ENCODE data around the gene DENND10.
A peak's percentile ranks its signal among the peaks of the same experiment; 100 is the strongest.
"Not testable (repeated sequence)": the region's sequence is repeated elsewhere in the genome, so short reads cannot be mapped to it uniquely, and the experiment has no call there.

The DENND10 gene

GRCh38 chr10:119100434-119101238 lies 3.3 kb upstream of the DENND10 start:
- DNase-seq, result no peak

GRCh38 chr10:119101366-119102098 lies 2.4 kb upstream of the DENND10 start:
- no peak for DNase-seq

DNA sequence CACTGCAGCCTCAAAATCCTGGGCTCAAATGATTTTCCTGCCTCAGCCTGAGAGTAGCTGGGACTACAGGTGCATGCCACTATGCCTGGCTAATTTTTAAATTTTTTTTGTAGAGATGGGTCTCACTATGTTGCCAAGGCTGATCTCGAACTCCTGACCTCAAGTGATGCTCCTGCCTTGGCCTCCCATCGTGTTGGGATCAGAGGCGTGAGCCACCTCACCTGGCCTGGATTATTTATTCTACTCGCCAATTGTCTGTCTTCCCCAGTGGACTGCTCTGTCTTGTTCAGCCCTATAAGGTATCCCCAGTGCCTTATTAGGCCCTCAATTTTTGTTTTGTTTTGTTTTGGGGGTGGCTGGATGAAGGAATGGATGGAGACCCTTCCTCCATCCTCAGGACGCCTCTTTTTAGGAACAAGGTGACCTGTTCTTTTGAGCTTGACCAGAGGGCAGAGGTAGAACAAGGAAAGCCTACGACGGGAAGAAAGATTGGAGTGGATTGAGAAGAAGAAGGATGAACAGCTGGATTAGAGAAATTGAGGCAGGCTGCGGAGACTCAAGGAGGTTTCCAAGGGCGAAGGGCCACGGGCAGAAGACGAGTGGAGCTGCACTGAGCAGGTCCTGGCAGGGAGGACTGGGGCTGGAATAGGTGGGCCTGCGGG lies 541 bp upstream of the DENND10 start:
- no peak for DNase-seq

DNA sequence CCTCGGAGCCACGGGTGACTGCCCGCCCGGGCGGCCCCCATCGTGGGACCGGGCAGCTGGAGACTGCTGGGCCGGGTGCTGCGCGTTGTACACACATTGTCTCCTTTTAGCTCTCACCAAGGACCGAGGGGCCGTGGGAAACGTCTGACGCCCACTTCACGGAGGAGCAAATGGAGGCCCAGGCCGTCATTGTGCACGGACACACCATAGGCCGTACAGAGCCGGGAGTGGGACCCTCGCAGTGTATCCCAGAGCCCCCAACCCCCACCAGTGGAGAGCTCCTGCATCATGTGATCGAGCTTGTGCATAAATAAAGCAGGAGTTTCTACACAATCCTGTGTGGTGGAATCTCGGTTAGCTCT lies 722 bp downstream of the DENND10 start:
- no peak for DNase-seq

DNA sequence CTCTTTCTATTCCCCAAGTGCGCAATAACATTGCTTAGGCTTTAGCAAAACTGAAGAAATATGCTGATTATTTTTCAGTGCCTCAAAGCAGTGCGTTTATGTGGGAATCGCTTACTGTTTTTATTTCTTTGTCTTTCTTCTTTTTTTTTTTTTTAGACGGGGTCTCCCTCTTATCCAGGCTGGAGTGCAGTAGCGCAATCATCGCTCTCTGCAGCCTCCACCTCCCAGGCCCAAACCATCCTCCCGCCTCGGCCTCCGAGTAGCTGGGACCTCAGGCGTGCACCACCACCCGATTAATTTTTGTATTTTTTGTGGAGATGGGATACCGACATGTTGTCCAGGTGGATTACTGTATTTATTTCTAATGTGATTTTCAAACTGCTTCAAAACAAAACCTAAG lies 1.2 kb downstream of the DENND10 start:
- no peak for DNase-seq

DNA sequence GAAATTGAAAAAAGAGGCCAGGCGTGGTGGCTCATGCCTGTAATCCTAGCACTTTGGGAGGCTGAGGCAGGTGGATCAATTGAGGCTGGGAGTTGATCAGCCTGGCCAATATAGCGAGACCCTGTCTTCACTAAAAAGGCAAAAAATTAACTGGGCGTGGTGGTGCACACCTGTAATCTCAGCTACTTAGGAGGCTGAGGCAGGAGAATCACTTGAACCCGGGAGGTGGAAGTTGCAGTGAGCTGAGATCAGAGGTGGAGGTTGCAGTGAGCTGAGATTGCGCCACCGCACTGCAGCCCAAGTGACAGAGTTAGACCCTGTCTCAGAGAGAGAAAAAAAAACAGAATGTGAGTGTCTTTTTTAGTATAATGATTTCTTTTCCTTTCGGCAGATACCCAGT lies 2.0 kb downstream of the DENND10 start:
- DNase-seq, result not testable (repeated sequence)

DNA sequence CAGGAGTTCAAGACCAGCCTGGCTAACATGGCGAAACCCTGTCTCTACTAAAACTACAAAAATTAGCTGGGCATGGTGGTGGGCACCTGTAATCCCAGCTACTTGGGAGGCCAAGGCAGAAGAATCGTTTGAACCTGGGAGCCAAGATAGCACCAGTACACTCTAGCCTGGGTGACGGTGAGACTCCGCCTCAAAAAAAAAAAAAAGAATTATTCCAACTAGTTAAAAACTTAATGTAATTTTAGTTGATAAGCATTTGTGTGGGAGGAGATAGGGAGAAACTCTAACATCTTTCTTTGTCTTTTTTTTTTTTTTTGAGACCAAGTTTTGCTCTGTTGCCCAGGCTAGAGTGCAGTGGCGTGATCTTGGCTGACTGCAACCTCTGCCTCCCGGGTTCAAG lies 3.2 kb downstream of the DENND10 start:
- DNase-seq, result not testable (repeated sequence)

DNA sequence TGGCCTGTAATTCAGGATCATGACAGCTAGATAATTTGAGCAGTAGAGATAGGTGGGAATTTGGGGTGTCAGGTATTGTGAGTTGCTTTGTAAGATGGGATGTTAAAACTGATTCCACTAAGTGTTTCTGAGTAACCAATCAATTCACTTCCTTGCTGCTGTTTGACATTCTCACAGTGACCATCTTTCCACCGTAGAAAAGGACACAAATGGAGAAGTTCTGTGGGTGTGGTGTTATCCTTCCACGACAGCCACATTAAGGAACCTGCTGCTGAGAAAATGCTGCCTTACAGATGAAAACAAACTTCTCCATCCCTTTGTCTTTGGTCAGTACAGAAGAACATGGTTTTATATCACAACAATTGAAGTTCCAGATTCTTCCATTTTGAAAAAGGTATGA lies 3.9 kb downstream of the DENND10 start:
- peak; percentile 65 for DNase-seq

DNA sequence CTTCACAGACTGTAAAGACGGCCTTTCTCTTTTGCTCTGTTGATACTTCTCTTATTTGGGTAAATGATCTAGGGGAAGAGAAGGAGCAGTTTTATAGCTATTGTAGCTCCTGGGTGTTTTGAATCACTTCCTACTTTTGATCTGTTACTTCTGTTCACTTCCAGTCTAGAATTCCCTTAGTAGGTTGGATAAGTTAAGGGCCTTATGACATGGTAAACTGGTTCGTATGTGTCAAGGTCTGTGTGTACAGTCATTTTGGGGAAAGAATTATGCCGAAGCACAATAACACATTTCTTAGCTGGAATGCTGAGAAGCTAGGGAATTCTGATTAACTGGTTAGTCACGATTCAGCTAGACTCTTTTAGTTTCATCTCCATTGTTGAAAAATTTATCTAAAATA lies 8.1 kb downstream of the DENND10 start:
- DNase-seq, result peak; percentile 58

GRCh38 chr10:119113751-119114732 lies 10.1 kb downstream of the DENND10 start:
- DNase-seq, result peak; percentile 84

GRCh38 chr10:119115926-119116325 lies 12.0 kb downstream of the DENND10 start:
- DNase-seq, result no peak

- DNase-seq, result no peak
Measured at GRCh38 chr10:119116326-119116951, 12.5 kb downstream of the DENND10 start.

- no peak for DNase-seq
Measured at GRCh38 chr10:119118231-119118630, 14.3 kb downstream of the DENND10 start.

DNA sequence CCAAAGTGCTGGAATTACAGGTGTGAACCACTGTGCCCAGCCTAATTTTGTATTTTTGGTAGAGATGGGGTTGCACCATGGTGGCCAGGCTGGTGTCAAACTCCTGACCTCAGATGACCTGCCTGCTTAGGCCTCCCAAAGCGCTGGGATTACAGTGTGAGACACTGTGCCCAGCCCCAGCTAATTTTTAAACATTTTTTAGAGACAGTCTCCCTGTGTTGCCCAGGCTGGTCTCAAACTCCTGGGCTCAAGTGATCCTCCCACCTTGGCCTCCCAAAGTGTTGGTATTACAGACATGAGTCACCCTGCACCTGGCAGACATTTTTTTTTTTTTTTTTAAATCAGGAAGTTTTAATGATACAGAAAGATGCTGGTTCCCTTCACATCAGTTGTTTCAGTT lies 15.5 kb downstream of the DENND10 start:
- DNase-seq, result peak; percentile 6

- DNase-seq, result peak; percentile 42
Measured at GRCh38 chr10:119120413-119120867, 16.5 kb downstream of the DENND10 start.

GRCh38 chr10:119120875-119121274 lies 17.0 kb downstream of the DENND10 start:
- no peak for DNase-seq

GRCh38 chr10:119125942-119126341 lies 22.0 kb downstream of the DENND10 start:
- DNase-seq, result no peak

- DNase-seq, result peak; percentile 39
Measured at GRCh38 chr10:119129721-119130120, 25.8 kb downstream of the DENND10 start.

DNA sequence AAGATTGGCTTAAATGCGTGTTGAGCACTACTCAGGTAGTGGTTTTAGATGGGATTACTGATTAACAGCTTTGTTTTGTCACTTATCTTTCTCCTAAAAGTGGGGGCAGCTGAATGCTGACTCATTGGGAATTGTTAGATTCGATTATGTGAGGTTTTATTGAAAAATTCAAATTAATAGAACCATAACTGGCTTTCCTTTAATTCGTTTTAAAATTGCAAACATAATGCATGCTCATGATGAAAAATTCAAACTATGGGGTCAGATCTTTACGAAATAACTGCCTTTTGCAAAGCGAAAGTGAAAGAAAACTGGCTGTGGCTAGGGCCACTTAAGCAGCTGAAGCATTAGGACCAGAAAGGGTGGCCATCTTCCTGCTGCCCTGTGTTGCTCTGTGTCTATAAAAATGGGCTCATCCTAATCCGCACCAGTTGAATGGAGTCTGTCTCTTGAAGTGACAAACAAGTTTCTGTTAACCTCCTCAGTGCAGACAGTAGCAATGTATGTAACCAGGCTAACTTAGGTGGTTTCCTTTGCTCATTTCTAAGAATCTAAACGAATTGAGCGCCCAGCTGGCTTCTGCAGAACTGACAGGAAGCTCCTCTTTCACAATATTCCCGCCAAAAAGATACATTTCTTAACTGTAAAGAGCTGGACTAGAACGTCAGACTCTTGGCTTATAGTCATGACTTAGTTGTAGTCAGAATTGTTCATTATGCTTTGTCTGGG lies 27.8 kb downstream of the DENND10 start:
- peak; percentile 100 for DNase-seq

GRCh38 chr10:119132521-119133345 lies 28.8 kb downstream of the DENND10 start:
- DNase-seq, result peak; percentile 21
